GM18499 (cell line): ENCODE data around the gene SWT1.
A peak's percentile ranks its signal among the peaks of the same experiment; 100 is the strongest.
"Not testable (repeated sequence)": the region's sequence is repeated elsewhere in the genome, so short reads cannot be mapped to it uniquely, and the experiment has no call there.

Experiments used
- ATAC-seq: cut with Tn5 transposase; IDR thresholded peaks from one replicate; pipeline ENCODE4 v1.9.1; 2021; ENCODE audit warnings: moderate number of reproducible peaks; ENCODE audit not compliant: insufficient read depth, unreplicated experiment

SWT1 gene

DNA sequence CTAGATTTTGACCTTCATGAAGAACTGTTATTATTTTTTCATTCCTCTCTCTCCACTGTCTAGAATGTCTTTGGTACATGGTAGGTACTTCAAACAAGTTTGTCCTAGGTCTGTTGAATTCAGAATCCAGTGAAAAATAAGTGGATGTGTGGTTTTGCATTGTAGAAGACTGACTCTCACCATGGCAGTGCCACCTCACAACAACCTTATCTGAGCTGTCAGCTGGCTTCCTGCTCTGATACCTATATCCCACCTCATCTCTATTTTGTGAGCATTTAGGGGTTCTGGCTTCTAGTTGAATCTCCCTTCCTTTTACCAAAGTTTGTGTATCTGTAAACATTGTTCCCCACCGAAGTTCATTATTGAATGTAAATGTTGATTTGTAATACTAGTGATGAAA is 9.1 kb downstream of the SWT1 start:
- ATAC-seq: no peak

DNA sequence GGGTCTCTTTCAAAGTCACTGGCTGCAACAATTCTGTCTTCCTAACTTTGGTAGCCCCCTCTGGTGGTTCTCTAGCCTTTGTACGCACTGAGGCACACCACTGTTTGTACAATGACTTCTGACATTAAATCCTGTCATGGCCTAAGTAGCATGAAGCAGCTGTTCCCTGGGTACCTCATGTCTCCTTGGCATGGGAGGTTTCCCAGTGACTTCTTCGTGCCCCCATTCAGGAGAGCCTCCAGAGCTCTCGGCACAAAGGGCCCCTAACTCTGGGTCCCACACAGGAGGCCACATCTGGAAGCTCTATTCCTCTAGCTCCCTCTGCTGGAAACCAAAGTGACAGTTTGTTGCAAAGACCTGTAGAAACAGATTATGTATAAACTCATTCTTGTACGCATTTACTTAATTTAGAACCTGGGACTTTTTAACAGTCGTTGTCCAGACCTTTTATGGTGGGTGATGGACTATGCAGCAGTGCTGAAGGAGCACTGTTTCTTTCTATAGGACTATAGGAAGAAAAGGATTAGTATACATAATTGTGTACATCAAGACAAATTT is 13.4 kb downstream of the SWT1 start:
- ATAC-seq: peak; percentile 74

DNA sequence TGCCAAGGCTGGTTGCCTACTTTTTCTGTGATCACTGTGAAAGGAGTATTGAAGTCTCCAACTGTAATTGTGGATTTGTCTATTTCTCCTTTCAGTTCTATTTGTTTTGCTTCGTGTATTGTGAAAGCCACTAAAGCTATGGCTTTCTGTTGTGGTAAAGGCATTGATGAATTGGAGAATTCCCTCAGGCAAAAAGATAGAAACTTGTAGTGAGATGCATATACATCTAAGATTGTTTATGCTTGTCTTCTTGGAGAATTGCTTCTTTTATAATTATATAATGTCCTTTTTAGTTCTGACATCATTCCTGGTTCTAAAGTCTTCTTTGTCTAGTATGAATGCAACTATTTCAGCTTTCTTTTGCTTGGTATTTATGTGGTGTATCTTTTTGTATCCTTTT is 36.8 kb downstream of the SWT1 start:
- ATAC-seq: no peak

DNA sequence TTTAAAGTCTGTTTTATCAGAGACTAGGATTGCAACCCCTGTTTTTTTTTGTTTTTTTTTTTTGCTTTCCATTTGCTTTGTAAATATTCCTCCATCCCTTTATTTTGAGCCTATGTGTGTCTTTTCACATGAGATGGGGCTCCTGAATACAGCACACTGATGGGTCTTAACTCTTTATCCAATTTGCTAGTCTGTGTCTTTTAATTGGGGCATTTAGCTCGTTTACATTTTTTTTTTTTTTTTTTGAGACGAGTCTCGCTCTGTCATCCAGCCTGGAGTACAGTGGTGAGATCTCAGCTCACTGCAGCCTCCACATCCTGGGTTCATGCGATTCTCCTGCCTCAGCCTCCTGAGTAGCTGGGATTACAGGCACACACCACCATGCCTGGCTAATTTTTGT is 41.7 kb downstream of the SWT1 start:
- ATAC-seq: not testable (repeated sequence)

DNA sequence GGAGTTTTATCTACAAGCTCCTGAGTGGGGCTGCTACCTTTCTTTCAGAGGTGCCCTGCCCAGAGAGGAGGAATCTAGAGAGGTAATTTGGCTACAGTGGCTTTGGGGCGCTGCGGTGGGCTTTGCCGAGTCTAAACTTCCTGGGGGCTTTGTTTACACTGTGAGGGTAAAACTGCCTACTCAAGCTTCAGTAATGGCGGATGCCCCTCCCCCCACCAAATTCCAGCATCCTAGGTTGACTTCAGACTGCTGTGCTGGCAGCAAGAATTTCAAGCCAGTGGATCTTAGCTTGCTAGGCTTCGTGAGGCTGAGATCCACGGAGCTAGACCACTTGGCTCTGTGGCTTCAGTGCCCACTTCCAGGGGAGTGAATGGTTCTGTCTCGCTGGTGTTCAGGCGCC is 43.9 kb downstream of the SWT1 start:
- ATAC-seq: no peak

DNA sequence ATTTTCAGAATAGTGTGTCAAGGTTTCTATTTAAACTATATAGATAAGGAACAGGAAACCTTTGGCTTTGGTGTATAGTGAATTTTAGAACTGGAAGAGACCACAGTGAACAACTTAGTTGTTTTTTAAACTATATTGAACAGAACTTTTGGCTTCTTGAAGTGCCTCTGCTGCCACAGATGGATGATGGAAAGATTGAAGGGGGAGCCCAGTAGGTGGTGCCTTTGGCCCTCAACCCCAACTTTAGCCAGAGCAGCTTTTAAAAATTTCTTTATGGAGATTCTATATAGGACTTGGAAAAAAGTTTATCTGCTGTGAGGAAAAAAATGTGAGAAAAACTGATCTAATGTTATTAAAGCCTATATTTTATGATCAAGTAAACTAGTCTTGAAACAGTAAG is 50.2 kb downstream of the SWT1 start:
- no peak for ATAC-seq

DNA sequence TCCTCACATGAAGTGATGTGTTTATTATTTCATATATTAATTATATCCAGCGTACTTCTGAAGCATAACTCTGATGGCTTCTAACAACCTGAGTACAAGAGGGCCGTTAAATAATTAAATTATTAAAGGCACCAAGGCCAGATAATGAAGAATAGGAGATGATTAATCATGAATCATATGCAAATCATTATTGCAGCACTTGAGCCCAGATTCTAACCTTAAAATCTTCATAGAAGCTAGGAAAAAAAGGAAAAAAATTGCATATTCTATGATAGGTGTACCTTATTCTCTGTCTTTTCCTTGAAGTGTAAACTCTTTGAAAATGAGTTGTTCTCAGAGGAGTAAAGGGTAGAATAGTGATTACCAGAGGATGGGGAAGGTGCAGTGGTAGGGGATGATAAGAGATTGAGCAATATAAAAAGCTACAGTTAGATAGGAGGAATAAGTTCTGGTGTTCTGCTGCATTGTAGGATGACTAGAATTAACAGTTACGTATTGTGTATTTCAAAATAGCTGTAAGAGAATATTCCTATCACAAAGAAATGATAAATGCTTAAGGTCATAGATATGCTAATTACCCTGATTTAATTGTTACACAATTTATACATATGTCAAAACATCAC is 51.1 kb downstream of the SWT1 start:
- ATAC-seq: no peak

DNA sequence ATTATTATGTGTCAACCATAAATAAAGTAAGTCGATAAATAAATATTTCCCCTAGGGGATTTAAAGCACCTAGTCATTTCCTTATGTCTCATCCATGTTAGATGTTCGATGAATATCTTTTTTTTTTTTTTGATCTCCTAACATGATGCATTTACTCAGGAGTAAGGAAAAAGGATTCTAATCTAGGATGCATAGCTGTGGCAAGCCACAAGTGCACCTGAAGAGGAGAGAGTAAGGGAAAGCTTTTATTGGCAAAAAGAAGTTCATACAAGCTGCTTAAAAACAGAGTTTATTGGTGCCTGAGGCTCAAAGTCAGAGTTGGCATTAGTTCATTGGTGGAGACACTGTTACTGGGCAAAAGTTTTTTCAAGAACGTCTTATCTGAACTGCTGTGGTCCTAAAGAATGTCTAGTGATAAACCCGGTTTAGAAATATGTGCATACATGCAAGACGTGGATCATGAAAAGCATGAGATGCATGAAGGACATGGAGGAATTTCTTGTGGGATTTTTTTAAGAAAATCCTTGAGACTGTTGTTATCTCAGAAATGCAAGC is 51.7 kb downstream of the SWT1 start:
- ATAC-seq: no peak

DNA sequence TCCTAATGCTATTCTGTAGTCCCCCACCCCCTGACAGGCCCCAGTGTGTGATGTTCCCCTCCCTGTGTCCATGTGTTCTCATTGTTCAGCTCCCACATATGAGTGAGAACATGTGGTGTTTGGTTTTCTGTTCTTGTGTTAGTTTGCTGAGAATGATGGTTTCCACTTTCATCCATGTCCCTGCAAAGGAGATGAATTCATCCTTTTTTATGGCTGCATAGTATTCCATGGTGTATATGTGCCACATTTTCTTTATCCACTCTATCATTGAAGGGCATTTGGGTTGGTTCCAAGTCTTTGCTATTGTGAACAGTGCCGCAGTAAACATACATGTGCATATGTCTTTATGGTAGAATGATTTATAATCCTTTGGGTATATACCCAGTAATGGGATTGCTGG is 52.4 kb downstream of the SWT1 start:
- ATAC-seq: not testable (repeated sequence)

DNA sequence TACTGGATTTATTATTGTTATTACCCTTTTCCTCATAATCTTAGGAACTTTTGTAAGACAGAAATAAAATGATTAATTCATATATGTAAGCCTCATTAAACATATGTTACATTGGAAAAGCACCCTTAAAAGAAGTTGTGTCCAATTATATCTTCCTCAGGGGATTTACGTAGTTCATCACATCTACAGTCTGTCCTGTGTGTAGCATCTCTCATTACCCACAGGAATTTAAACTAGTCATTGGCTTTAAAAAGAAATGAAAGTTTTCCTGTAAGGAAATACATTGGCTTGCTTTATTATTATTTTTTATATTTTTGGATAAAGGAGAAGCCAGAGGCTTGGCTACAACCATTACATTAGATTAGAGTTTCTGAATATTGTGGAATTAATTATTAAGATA is 56.1 kb downstream of the SWT1 start:
- no peak for ATAC-seq

DNA sequence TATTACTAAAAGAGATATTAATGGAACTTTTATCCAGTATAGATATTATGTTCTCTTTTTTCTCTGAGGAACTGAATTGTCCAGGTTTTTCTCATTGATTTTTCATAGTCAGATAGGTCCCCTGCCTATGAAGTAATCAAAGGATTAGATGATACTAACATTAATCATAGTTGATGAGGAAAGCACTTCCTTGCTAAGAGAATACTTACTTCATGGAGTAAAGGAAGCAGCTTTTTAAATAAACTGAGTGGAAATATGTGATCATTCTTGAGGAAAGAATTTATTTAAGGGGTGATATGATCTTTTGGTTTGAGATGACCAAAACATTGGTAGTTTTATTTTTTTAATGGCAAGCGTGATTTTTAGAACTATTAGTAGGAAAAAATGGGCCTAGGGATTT is 58.9 kb downstream of the SWT1 start:
- ATAC-seq: no peak

DNA sequence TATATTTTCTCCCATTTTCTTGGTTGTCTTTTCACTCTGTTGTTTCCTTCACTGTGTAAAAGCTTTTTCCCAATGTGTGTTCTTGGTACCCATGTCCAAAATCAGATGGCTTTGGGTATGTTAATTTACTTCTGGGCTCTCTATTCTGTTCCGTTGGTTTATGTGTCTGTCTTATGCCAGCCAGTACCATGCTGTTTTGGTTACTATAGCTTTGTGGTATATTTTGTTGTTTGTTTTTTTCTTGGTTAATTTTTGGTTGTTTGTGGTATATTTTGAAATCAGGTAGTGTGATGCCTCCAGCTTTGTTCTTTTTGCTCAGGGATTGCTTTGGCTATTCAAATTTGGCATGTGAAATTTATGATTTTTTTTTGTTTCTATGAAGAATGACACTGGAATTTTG is 67.2 kb downstream of the SWT1 start:
- ATAC-seq: no peak

DNA sequence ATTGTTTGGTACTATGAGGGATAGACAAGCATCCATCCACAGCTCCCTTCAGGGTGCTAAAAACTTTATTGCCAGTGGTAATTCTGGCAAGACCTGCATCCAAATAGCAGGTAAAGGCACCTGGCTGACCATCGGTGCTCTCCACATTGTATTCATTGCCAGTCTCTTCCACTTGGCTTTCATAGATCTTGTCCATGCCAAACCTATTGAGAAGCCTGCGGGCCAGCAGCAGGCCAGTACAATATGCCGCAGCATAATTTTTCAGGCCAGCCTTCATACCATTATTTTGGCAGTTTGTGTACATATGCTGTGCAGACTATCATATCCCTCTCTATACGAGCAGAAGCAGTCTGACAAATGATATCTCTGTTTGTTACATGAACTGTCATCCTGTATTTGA is 70.2 kb downstream of the SWT1 start:
- no peak for ATAC-seq

DNA sequence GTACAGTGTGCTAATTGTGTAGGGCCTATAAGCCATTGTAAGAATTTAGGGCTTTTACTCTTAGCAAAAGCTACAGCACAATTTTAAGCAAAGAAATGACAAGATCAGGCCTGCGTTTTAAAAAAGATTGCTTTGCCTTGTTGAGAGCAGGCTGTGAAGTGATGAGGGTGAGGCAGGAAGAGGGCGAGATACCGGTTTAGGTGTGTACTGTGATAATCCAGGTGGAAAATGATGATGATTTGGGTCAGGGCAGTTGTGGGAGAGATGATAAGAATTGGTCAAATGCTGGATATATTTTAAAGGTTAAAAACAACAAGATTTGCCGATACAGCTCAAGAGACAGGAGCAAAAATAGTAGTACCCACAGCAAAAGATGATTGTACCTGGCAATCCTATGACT is 72.0 kb downstream of the SWT1 start:
- ATAC-seq: no peak

DNA sequence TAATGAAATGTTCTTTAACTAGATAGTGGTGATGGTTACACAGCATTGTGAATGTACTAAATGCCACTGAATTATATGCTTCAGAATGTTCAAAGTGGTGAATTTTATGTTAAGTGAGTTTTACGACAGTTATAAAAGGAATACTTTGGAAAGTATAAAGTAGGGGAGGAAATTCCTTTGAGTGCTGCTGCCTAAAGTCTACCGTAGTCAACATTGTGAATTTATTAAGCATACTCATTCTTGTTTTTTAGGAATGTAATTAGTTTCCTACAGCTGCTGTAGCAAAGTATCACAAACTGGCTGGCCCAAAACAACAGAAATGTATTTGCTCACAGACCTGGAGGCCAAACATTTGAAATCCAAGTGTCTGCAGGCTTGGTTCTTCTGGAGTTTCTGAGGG is 73.0 kb downstream of the SWT1 start:
- no peak for ATAC-seq

DNA sequence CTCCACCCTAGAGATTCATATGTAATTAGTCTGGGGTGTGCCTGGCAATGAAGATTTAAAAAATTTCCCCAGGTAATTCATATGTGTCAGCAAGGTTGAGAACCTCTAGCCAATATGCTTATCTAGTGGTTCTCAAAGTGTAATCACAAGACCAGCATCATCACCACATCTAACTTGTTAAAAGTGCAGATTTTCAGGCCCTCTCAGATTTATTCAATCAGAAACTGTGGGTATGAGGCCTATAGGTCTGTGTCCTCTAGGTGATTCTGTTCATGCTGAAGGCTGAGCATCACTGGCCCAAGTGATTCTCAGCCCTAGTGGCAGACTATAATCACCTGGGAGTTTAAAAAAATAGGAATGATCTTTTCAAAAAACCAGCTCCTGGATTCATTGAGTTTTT is 75.9 kb downstream of the SWT1 start:
- no peak for ATAC-seq

DNA sequence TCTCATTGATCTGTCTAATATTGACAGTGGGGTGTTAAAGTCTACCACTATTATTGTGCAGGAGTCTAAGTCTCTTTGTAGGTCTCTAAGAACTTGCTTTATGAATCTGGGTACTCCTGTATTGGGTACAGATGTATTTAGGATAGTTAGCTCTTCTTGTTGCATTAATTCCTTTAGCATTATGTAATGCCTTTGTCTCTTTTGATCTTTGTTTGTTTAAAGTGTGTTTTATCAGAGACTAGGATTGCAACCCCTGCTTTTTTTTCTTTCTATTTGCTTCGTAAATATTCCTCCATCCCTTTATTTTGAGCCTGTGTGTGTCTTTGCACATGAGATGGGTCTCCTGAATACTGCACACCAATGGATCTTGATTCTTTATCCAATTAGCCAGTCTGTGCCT is 77.2 kb downstream of the SWT1 start:
- ATAC-seq: not testable (repeated sequence)

DNA sequence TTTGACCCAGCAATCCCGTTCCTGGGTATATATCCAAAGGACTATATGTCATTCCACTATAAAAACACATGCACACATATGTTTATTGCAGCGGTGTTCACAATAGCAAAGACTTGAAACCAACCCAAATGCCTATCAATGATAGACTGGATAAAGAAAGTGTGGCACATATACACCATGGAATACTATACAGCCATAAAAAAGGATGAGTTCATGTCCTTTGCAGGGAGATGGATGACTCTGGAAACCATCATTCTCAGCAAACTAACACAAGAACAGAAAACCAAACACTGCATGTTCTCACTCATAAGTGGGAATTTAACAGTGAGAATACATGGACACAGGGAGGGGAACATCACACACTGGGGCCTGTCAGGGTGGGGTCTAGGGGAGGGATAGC is 80.2 kb downstream of the SWT1 start:
- not testable (repeated sequence) for ATAC-seq

DNA sequence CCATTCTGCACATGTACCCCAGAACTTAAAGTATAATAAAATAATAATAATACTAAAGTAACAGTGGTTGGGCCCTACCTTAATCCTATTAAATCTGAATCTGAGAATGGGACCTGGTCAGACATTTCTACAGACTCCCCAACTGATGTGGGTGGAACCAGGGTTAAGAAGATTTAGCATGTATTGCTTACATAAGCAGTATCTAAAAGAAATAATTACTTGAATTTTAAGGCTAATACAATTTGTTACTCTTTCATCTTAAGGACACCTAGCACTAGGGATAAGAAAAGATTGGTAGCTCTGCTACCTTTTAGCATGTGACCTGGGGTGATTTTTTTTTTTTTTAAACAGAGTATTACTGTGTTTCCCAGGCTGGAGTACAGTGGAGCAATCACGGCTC is 80.7 kb downstream of the SWT1 start:
- ATAC-seq: no peak

DNA sequence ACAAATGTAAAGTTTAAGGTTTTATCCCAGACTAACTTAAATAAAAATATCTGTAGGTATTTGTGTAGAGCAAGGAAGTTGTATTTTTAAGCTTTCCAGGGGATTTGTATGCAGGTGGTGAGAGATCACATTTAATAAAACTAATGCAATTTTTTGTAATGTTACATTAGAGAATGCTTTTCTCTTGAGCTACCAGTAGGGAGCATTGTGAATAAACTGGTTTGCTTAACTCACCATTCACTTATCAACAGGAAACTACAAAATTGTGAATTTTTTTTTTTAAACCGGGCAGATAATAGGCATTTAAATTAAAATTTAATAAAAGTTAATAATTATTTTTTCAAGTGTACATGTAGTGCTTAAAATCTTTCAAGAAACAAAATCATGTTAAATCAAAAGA is 81.5 kb downstream of the SWT1 start:
- ATAC-seq: no peak

DNA sequence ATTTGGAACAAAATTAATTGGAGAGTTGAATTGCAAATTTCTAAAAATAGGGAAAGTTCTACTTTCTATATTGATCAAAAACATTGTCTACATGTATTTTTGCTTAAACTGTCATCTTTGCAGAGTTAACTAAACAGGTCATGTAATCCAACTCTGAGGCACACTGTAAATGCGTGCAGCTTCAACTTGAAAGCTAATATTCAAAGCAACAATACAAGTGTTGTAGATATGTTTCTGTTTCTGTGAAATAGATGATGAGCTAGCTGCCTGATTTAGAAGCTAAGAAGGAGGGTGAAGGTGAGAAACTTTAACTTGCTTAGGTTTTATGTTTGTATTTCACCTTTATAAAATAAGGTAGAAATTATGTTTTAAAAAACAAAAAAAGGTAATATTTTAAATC is 82.9 kb downstream of the SWT1 start:
- ATAC-seq: no peak

DNA sequence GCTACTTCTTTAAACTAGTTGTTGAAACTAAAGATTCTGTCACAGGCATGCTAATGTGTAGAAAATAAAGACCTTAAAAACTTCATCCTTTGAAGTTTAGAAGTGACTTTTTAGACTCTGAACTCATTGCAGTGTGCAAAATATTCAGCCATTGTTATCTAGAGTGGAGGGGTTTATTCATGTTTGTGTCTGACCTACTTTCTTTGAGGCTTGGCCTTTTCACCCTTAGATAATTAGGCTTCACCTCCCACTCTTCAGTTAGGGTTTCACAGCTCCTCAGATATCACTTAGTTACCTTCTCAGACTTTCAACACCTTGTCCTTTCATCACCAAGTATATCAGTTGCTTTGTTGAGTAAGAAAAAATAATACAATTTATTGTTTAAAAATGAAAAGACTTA is 84.2 kb downstream of the SWT1 start:
- no peak for ATAC-seq
